HG02571 (cell line): Measurements from ENCODE around the gene HOXB1.

Experiments used
- ATAC-seq: cut with Tn5 transposase; IDR thresholded peaks from one replicate; pipeline ENCODE4 v1.9.1; 2021; ENCODE audit warnings: mild to moderate bottlenecking, moderate library complexity; ENCODE audit not compliant: unreplicated experiment

The HOXB1 gene

DNA sequence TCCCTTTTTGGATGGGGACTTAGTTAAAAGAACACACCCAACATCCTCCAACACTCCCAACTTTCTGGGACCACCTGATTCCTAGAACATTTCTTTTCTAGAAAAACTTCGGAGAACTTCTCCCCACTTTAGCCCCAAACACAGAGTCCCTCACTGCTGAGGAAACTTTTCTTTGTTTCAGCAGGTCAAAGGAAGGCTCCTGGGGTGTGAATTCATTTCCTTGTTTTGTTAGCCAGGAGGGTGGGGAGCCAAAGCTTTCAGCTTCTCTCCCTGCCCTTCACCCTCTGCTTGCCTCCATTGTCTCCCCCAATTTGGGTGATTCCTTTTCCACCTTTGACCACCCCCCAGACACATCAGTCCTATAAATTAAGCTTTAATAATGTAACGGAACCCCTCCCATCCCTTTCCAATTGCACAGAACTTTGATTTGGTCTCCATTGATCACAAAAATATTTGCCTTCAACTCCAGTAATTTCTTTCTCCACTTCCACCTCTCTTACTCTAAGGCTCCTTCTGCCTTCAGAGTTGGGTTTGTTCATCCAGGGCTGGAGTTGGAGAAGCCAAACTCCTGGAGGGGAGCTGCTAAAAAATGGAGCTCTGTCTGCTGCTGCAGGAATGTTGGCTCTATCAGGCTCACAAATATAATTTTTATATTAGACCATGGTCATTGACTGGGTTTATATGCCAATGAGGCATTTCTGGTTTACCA is 37.0 kb upstream of the HOXB1 start:
- no peak for ATAC-seq

- ATAC-seq = no peak
Measured at GRCh38 chr17:48567209-48567608, 36.4 kb upstream of the HOXB1 start.

- no peak for ATAC-seq
Measured at GRCh38 chr17:48566717-48567116, 35.9 kb upstream of the HOXB1 start.

GRCh38 chr17:48565925-48566710 is 35.3 kb upstream of the HOXB1 start:
- ATAC-seq = no peak

DNA sequence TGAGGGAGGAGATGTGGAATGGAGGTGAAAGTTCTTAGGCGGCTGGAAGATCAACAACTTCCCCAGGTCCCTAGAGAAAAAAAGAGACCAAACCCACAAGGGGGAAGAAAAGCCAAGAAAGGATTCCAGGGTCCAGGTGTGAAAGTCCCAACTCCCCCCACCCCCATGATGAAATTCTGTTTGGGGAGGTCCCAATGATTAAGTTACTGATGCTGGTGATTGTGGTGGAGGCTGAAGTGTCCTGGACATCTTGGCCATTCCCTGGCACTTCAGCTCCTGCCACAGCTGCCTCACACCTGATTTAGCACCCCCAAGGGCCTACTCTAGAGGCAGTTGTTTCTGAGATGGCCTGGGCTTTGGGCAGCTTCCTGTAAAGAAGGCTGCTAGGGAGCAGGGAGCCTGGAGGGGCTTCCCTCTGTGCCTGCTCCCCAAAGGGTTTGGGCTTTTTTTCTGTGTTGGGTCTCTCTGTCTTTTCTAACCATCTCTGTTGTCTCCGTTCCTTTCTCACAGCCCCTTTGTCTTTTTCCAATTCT is 34.3 kb upstream of the HOXB1 start:
- no peak for ATAC-seq

DNA sequence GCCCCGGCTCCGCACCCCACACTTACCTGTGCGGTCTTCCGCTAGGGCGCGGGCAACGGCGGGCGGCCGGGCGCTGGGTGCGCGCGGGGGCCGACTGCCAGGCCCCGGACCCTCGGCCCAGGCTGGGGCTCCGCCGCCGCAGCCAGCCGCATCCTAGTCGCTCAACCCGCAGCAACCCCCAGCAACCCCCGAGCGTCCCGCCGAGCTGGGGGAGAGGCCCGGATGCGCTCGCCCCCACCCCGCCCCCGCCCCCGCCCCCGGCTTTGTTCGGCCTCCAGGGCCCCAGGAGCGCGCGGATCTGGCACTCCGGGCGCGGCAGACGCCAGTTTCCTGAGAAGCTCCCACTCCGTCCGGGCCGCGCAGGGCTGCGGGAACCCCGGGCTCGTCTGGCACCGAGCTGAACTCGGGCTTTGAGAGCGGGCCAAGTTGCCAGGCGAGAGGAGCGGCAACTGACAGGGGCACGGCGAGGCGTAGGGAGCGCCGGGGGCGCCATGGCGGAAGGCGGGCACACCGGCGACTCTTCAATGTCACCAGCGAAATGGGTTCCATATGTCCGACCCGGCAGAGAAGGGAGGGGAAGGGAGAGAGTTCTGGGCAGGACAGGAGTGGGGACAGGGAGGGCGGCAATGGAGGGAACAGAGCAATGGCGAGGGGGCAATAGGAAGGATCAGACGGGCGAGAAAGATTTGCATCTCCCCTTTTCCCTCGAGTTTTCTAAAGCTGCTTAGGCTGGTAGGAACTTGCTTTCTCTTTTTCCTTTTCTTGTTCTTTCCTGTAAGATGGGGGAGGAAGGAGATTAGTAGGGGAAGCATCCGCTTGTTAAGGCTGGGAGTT is 33.6 kb upstream of the HOXB1 start:
- ATAC-seq = no peak

GRCh38 chr17:48563867-48564187 is 33.0 kb upstream of the HOXB1 start:
- no peak for ATAC-seq

- no peak for ATAC-seq
Measured at GRCh38 chr17:48563385-48563838, 32.6 kb upstream of the HOXB1 start.

DNA sequence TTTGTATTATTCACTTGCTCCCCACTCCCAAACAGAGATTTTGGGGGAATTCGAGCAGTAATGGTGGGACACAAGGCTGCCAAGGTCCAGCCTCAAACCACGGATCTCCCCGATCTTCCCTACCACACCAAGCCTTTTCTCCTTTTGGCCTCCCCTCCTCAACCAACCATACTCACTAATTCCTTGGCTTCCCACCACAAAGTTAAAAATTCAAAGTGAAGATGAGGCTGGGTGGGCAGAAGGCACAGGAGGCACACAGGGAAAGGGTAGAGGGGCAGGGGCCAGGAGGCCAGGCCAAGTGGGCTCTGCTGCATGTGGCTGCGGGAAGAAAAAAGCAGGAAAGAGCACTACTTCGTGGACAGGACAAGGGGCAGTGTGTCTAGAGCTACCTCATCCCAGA is 32.1 kb upstream of the HOXB1 start:
- no peak for ATAC-seq

DNA sequence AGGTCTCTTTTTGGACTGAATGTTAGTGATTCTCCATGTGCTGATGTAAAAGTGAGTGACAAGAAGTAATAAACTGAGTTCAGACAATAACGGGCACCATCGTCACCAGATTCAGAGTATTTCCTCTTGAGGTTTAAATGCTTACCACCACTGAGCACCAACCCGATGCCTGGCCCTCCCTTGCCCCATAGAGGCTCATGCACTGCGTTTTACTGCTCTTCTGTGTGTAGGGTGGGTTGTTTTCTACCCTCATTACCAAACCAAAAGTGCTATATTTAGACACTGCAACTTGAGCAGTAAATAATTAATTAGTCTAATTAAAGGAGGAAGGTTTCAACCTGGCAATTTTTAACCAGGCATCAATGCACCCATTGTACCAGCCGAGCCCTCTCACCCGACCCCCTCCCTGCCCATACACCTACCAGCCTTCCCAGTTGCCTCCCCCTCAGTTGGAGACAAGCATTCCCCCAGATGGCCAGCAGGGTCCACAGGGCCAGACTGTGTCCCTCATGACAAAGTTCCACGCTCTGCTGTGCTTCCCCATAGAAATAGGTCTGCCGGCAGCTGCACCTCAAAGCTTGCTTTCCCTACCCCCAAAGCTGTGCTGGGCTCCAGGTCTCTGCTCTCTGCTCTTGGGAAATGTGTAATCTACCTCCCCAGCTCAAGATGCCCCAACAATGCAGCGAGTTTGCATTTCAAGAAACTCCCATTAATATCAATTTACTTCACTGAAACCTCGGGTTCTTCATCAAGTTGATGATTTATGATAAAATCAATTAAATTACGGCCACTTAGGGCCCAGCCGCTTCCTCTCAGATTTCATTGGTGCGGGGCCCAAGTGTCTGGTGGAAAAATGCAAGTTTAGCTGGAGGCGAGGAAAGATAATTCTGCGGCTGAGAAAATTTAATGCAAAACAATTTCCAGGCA is 31.3 kb upstream of the HOXB1 start:
- no peak for ATAC-seq

DNA sequence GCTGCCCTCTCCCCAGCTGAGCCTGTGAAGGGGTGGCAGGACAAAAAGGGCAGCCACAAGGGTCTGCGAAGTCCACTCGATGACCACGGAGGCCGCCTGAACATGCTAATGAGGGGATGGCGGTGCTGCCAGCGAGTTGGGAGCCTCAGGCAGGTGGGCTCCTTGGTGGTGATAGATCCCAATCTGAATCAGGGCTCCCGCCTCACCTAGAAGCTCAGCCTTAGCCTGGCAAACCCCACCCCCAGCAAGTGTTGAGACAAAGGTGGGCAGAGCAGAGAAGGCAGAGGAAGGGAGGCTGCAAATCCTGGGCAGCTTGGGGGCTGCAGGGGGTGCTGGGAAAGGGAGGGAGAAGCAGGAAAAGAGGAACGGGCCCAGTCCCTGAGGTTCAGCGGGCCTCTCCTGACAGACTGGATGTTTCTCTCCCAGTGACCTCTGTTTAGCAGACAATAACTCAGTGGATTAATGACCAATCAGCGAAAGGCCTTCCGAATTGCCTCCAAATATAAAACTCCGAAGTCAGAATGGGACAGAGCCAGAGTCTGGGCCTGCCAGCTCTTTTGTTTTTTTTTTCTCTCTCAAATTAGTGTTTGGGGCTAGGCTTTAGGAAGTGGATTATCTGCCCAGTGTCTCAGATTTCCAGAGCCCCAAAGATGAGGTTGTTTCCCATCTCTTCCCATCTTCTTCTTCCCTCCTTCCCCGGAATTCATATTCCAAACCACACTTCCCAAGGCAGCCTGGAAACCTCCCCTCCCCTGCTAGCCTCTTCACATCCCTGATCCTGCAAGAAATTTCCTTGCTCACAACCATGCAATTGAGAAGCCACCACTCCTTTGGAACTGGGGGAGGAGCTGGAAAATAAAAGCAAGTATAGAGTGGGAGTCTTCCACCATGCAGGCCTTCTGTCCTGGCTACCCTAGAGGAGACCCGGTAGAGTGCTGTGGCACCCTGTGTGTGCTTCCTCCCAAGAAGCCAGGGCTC is 29.3 kb upstream of the HOXB1 start:
- no peak for ATAC-seq

GRCh38 chr17:48559122-48559839 is 28.5 kb upstream of the HOXB1 start:
- ATAC-seq = no peak

- no peak for ATAC-seq
Measured at GRCh38 chr17:48558831-48559121, 28.0 kb upstream of the HOXB1 start.

- ATAC-seq = no peak
Measured at GRCh38 chr17:48558057-48558830, 27.4 kb upstream of the HOXB1 start.

DNA sequence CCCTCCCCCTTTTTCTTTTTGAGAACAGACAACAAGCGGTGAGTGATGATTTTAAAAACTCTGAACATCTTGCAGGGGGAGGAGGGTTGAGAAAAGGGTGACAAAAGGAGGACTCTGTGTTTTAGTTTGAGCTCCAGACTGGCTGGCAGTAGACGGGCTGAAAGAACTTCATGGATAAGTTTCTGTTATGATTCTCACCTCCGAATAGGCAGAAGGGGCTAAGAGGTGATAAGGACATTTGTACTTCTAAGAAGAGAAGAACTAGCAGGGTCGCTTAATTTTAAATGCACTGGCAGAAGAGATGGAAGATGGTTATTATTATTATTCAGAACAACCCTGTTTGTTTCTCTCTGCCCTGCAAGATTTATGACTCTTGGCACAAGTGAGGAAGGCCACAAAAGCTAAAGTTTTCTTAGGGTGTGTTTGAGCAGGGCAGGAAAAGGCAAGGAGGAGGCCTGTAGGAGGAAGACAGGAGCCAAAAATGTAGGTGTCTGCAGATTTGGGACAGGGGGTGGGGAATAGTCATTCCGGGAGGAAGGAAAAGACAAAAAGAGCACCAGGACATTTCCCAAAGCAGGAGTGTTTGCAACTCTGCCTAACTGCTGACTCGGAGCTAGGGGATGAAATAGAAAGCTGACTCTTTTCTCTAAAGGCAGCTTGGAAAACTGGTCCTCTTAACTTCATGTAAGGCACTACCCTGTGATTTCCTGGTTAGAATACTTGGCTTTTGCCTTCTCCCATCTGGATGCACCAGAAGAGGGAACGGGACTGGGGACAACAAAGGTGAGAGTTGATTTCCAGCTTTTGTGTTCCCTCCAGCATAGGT is 26.0 kb upstream of the HOXB1 start:
- no peak for ATAC-seq

GRCh38 chr17:48556229-48556575 is 25.4 kb upstream of the HOXB1 start:
- ATAC-seq = no peak
